ENCODE measurements around the gene IP6K3. TPM values are rescaled to one million over a fixed set of nuclear protein-coding genes. Genes with fewer than 3 reads are reported as not detected.

IP6K3 gene
- total RNA-seq, 4 donors from 2014 or later: 0.34 to 2.3 (median 1.1) TPM; not detected in 1

DNA sequence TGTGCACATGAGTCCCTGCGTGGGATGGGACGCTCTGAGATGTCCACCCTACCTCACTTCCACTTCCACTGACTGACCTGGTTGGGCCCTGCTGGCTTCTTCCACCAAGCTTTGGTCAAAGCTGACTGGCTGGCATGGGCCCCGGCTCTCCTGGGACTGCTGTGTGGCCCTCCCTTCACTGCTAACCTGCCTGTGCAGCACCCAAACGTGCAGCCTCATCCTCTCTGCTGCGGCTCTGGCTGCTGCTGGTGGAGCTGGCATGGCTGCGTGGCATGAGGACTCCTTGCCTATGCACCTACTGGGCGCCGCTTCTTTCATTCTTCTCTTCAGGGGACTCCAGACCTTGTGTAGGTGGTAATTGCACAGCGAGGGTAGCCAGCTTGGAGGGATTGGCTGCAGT, 18.7 kb upstream of the IP6K3 start:
- TF ChIP-seq, protein P1, sequence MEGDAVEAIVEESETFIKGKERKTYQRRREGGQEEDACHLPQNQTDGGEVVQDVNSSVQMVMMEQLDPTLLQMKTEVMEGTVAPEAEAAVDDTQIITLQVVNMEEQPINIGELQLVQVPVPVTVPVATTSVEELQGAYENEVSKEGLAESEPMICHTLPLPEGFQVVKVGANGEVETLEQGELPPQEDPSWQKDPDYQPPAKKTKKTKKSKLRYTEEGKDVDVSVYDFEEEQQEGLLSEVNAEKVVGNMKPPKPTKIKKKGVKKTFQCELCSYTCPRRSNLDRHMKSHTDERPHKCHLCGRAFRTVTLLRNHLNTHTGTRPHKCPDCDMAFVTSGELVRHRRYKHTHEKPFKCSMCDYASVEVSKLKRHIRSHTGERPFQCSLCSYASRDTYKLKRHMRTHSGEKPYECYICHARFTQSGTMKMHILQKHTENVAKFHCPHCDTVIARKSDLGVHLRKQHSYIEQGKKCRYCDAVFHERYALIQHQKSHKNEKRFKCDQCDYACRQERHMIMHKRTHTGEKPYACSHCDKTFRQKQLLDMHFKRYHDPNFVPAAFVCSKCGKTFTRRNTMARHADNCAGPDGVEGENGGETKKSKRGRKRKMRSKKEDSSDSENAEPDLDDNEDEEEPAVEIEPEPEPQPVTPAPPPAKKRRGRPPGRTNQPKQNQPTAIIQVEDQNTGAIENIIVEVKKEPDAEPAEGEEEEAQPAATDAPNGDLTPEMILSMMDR (IDR thresholded peaks at IDR 0.05; ENCODE audit: low read depth): no peak

DNA sequence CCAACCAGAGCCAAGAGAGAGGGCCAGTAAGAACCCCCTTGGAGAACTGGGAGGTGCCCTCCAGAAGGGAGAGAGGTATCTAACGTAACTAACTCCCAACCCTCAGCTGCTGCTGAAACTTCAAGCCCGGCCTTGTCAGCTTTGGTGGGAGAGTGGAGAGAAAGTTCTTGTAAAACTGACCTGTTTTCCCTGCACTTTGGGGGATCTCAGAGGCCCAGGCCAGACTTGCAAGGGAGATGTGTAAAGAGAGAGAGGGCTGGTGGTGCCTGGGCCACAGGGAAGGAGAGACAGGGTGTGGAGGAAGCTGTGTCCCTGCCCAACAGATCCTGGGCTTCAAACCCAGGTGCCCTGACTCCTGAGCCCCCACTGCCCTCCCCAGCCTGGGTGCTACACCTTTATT, 17.3 kb upstream of the IP6K3 start:
- TF ChIP-seq, protein P1 (IDR thresholded peaks at IDR 0.05; ENCODE audit: low read depth): no peak

DNA sequence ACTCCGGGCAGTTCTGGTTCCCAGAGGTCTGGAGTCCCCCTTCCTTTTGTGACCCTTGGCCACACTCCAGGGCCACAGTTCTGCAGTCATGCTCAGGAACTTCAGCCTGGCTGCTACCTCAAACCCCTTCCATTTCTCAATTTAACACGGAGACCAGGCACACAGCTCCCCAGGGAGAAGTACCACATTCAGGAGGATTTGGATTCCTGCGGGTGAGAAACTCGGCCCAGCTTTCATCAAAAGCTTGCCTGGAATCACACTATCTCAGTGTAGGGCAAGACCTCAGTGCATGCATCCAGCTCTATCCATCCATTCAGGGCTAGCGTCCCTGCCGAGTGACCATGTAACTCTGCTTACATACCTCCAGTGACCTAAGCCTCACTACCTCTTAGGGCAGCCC, 16.8 kb upstream of the IP6K3 start:
- TF ChIP-seq, protein P1 (IDR thresholded peaks at IDR 0.05; ENCODE audit: low read depth): no peak

DNA sequence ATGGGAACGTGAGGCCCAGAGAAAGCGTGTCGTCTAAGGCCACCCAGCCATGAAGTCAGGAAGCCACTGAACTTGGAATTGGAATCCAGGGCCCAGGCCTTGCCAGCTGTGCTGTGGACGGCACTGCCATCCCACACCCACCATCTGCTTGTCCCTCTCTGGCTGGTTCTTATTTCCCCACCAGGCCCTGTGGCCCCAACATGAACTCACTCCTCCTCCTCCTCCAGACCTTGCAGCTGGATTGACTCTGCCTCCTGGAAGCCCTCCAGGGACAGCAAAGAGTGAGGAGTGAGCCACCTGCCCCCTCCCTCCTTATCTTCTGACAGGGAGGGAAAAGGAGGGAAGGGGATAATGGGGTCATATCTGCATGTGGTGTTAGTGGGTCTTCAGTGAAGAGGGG, 16.0 kb upstream of the IP6K3 start:
- TF ChIP-seq, protein P1 (IDR thresholded peaks at IDR 0.05; ENCODE audit: low read depth): no peak

DNA sequence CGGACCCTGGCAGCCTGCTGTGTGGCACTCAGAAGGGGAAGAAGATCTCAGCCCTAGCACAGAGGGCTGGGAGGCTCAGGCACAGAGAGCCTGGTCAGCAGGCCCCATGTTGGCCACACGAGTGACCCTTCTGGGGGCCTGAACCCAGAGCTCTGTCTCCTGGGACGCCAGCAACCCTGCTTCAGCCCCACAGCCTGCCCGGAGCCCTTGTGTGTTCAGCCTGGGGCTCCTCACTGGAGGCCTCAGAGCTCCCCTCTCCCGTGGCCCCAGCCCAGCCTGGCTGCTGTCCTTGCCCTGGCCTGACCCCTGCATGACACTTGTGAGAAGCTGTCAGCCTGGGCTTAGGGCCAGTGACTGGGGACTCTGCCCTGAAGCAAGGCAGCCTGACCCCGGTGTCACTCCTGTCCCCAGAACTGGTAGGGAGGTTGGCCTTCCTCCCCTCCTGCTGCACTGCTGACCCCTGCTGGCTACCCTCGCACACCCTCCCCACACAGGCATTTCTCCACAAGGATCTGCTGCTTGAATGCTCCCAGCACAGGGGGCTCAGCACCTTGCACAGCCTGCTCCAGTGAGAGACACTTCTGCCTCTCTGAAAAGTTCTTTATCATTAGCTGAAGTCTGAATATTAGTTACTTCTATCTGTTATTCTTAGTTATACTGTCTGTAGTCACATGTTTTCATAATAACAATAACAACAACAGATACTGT, 15.4 kb upstream of the IP6K3 start:
- TF ChIP-seq, protein P1 (IDR thresholded peaks at IDR 0.05; ENCODE audit: low read depth): no peak

DNA sequence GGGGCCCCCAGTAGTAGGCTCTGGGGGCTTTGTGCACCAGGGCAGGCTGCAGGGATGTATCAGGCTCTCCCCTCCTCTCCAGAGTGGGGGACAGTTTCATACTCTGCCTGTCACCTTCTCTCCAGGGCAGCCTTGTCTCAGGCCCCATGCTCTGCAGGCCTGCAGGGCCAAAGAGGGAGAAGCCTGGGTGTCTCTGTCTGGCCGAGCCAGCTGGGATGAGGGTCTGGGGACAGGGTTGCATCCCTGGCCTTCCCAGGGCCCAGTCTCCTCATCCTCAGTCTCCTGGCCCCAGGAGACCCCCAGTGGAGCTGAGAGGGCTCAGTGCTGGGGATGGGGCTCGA, 14.8 kb upstream of the IP6K3 start:
- TF ChIP-seq, protein P1 (IDR thresholded peaks at IDR 0.05; ENCODE audit: low read depth): no peak

DNA sequence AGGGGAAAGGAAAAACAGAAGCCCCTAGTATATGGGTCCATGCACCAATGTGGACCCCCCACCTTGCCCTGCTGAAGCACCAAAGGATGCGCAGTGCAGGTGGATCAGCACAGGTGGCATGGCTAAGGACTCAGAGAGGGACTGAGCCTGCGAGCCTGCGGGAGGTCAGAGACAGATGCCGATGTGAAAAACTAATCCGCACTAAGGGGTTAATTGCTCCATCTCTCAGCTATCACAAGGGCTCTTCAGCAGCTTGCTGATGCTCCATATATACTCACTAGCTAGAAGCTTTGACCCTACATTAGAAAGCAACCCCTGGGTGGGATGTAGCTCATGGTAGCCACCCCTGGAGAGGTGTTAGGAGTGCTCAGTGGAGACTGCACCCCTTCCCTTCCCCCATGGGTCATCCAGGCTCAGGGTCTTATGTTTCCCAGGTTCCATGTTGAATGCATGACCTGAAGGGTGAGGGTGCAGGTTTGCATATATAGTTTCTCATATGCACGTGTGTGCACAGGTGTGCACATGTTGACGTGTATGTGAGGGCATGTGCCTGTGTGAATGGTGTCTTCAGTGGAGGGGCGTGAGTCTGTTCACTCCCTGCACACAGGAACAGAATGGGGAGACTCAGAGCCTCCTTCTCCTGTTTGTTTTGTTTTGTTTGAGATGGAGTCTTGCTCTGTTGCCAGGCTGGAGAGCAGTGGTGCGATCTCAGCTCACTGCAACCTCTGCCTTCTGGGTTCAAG, 13.4 kb upstream of the IP6K3 start:
- TF ChIP-seq, protein P1 (IDR thresholded peaks at IDR 0.05; ENCODE audit: low read depth): no peak
